Stomach (tissue), 9 donors: Measurements from ENCODE around the gene EXOSC6. TPM values are rescaled to one million over a fixed set of nuclear protein-coding genes. Genes with fewer than 3 reads are reported as not detected.
"Not testable (repeated sequence)": the region's sequence is repeated elsewhere in the genome, so short reads cannot be mapped to it uniquely, and the experiment has no call there.

ENCODE experiments used
- DNase-seq, 2 donors: peaks; one replicate each; pipeline versions ENCODE4 v3.0.0 to v3.0.0-alpha.2; 2013 to 2019
- H3K27ac ChIP-seq, 5 donors: fragments of 200-600 bp in 4 of 5; sonication (generic) in 4 of 5; one replicate each; pipeline ENCODE4 v1.5.1; 2013 to 2019; ENCODE audit warnings: mild to moderate bottlenecking in 1 of 5, moderate library complexity in 1 of 5
- H3K27me3 ChIP-seq, 3 donors: fragments of 200-600 bp; sonication (generic); one replicate each; pipeline ENCODE4 v1.5.1; 2017 to 2019; ENCODE audit warnings: mixed run types in 1 of 3
- H3K36me3 ChIP-seq, 4 donors: fragments of 200-600 bp; sonication (generic); 1 replicate in 3 of 4; 2 replicates in 1 of 4; pipeline ENCODE4 v1.5.1; 2016 to 2019
- H3K4me1 ChIP-seq, 4 donors: fragments of 200-600 bp; sonication (generic); one replicate each; pipeline ENCODE4 v1.5.1; 2016 to 2019
- H3K4me3 ChIP-seq, 4 donors: fragments of 200-600 bp; sonication (generic) in 3 of 4; one replicate each; pipeline ENCODE4 v1.5.1; 2016 to 2019; ENCODE audit warnings: mild to moderate bottlenecking in 1 of 4
- H3K9me3 ChIP-seq, 4 donors: fragments of 200-600 bp; sonication (generic); one replicate each; pipeline ENCODE4 v1.5.1; 2016 to 2019
- EP300 ChIP-seq: sonication (generic); formaldehyde crosslinking; IDR thresholded peaks from one replicate; pipeline ENCODE4 v1.6.1; 2017; ENCODE audit warnings: antibody characterized with exemption
- POLR2A ChIP-seq, 4 donors: fragments of 450-650 bp; IDR thresholded peaks; one replicate each; pipeline ENCODE4 v1.6.1; 2016; ENCODE audit warnings: antibody characterized with exemption in 4 of 4, control low read depth in 2 of 4, mild to moderate bottlenecking in 1 of 4, moderate library complexity in 1 of 4
- POLR2AphosphoS5 ChIP-seq, 3 donors: sonication (generic); formaldehyde crosslinking; IDR thresholded peaks; one replicate each; pipeline ENCODE4 v1.6.1; 2016; ENCODE audit warnings: antibody characterized with exemption in 3 of 3
- WGBS, 5 donors: extraction: QIAGEN DNeasy Blood & Tissue Kit in 3 of 5; methylation state at CpG; one replicate each; pipeline versions ENCODE4 v1.1.5 to v1.1.7; 2013 to 2018; 5-methylcytosine and 5-hydroxymethylcytosine counted together
- intact Hi-C: fragments of 100-400 bp; cut with DNase I; formaldehyde crosslinking; loops from one replicate; pipeline ENCODE4 v1.15.1; 2023; ENCODE audit warnings: low total_unique reads
- polyA plus RNA-seq, 3 donors: library from polyadenylated mRNA; stranded (reverse); fragments of 200-250 nt; gene quantifications; one replicate each; pipeline ENCODE4 v1.2.3, GENCODE V29; 2013
- total RNA-seq, 5 donors: library from RNA; depleted of rRNA; stranded (reverse); fragments of >200 nt; gene quantifications; one replicate each; pipeline versions ENCODE4 v1.1.0 to v1.2.3, GENCODE V29; 2014 to 2016
- TF ChIP-seq, protein P1 (sequence below), 7 experiments: fragments of 450-650 bp in 4 of 7; fragments of 200-600 bp in 3 of 7; sonication (generic) in 3 of 7; IDR thresholded peaks; one replicate each; pipeline ENCODE4 v1.5.1; 2016 to 2019; ENCODE audit warnings: antibody characterized with exemption in 7 of 7, control low read depth in 2 of 7, mild to moderate bottlenecking in 1 of 7
- donor health status: healthy with polysubstance abuse.
- donor health status: Bipolar disorder and iron deficiency.
- donor health status: healthy.

Gene EXOSC6
- total and polyA plus RNA-seq, 8 donors: 7.0 to 45.2 (median 24.4) TPM

GRCh38 chr16:70295634-70296033 lies 43.9 kb upstream of the EXOSC6 start:
- Histone ChIP-seq H3K36me3 (peaks cover 0 to 5% (median 0%) of the 10 kb centered on the region in 4 donors), H3K9me3 (no peaks in the 10 kb centered on the region), H3K27ac (no peak overlapping the region), H3K4me1 (peaks cover 18 to 30% (median 22%) of the 10 kb centered on the region in 4 donors), H3K4me3 (no peak overlapping the region), H3K27me3 (no peaks in the 10 kb centered on the region)
- intact Hi-C loops: no loop called here
- DNase-seq: no peak
- no peak for TF ChIP-seq EP300
- no peak for TF ChIP-seq POLR2AphosphoS5 (IDR thresholded peaks at IDR 0.05)
- TF ChIP-seq, protein P1, sequence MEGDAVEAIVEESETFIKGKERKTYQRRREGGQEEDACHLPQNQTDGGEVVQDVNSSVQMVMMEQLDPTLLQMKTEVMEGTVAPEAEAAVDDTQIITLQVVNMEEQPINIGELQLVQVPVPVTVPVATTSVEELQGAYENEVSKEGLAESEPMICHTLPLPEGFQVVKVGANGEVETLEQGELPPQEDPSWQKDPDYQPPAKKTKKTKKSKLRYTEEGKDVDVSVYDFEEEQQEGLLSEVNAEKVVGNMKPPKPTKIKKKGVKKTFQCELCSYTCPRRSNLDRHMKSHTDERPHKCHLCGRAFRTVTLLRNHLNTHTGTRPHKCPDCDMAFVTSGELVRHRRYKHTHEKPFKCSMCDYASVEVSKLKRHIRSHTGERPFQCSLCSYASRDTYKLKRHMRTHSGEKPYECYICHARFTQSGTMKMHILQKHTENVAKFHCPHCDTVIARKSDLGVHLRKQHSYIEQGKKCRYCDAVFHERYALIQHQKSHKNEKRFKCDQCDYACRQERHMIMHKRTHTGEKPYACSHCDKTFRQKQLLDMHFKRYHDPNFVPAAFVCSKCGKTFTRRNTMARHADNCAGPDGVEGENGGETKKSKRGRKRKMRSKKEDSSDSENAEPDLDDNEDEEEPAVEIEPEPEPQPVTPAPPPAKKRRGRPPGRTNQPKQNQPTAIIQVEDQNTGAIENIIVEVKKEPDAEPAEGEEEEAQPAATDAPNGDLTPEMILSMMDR (IDR thresholded peaks at IDR 0.05): no peak
- TF ChIP-seq POLR2A (IDR thresholded peaks at IDR 0.05): no peak

DNA sequence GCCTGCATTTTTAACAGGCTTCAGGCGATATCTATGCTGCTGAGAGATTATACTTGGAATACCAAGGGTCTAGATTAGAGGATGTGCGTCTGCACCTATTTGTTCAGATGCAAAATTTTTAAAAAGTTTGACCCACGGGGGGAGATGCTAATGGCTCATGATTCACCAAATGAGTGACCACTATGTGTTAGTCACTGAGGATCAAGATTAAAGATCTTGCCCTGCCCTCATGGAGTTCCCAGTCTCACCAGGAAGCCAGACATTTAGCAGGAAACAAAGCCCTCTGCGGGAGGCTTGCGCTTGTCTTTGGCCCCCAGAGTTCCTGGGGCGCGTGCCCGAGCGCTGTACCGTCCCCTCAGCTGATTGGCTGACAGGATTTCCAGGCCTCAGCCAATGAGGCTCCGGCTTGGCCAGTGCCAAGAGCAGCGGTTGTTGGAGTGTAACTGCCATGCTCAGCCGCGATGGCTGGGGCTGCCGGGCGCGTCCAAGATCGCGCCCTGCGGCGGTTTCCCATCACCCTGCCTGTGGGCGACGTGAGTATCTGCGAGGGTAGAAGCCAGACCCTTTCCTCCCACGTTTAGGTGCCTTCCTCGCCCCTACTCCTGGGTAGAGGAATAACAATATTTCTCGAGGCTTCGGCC lies 42.8 kb upstream of the EXOSC6 start:
- intact Hi-C loops: no loop called here
- H3K36me3 ChIP-seq: no peaks in the 10 kb centered on the region
- no peak overlapping the region for H3K4me3 ChIP-seq
- no peaks in the 10 kb centered on the region for H3K9me3 ChIP-seq
- WGBS, 5 donors: 93 to 96% (median 94%) methylated on average over 26 to 28 of the region's 28 CpGs
- TF ChIP-seq, protein P1 (IDR thresholded peaks at IDR 0.05): no peak
- TF ChIP-seq EP300 (no peak), POLR2A (IDR thresholded peaks at IDR 0.05) (no peak), POLR2AphosphoS5 (IDR thresholded peaks at IDR 0.05) (no peak)
- no peak for DNase-seq
- peaks cover 11 to 26% (median 15%) of the 10 kb centered on the region in 4 donors for H3K4me1 ChIP-seq
- H3K27ac ChIP-seq: no peak overlapping the region
- no peaks in the 10 kb centered on the region for H3K27me3 ChIP-seq

GRCh38 chr16:70292148-70292547 lies 40.4 kb upstream of the EXOSC6 start:
- H3K27me3 ChIP-seq, intact Hi-C loops, H3K4me3 ChIP-seq, H3K9me3 ChIP-seq, H3K36me3 ChIP-seq, DNase-seq: not testable (repeated sequence)
- WGBS, 5 donors: 35 to 71% (median 69%) methylated on average over 11 of the region's 11 CpGs
- Histone ChIP-seq H3K4me1 (peaks cover 10 to 31% (median 15%) of the 10 kb centered on the region in 4 donors), H3K27ac (peak overlapping the region; percentile 44 to 73 (median 65))

GRCh38 chr16:70290949-70291519 lies 39.3 kb upstream of the EXOSC6 start:
- Histone ChIP-seq H3K9me3 (no peaks in the 10 kb centered on the region), H3K4me3 (no peak overlapping the region), H3K27ac (peak overlapping the region in 1 of 5 donors; percentile 97), H3K27me3 (no peaks in the 10 kb centered on the region), H3K36me3 (no peaks in the 10 kb centered on the region), H3K4me1 (peaks cover 11 to 39% (median 17%) of the 10 kb centered on the region in 4 donors)
- TF ChIP-seq EP300 (no peak), POLR2AphosphoS5 (IDR thresholded peaks at IDR 0.05) (no peak), POLR2A (IDR thresholded peaks at IDR 0.05) (no peak)
- TF ChIP-seq, protein P1 (IDR thresholded peaks at IDR 0.05): no peak
- DNase-seq: no peak
- intact Hi-C loops: no loop called here
